Stimulated activated CD4-positive, alpha-beta T cell treated with anti-CD3 and anti-CD28 coated beads, Interleukin-4, amount 100 ng/mL, for 4 hours (primary cell): ENCODE measurements around the gene BTRC.
"Not testable (repeated sequence)": the region's sequence is repeated elsewhere in the genome, so short reads cannot be mapped to it uniquely, and the experiment has no call there.

Experiments
- DNase-seq, 2 experiments: peaks; one replicate each; pipeline ENCODE4 v3.0.0-alpha.2; 2020

BTRC gene

DNA sequence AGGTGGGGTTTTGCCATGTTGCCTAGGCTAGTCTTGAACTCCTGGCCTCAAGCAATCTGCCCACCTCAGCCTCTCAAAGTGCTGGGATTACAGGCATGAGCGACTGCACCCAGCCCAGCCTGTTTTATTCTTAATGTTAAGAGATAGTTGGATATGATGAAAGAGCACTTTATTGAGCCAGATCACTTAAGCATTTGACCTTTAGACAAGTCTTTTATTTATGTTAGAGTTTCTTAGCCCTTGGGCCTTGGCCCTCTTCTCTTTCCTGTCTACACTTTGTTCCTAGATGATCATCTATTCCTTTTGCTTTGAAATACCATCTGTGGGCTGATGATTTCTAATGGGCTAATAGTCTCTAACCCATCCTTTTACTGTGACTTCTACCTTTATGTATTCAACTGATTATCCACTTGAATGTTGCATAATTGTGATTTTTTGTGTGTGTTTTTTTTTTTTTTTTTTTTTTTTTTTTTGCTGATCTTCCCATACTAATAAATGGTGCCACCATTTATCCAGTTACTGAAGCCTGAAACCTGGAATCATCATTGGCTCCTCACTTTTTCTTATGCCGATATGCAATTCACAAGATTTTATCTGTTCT lies 34.8 kb downstream of the BTRC start:
- no peak for DNase-seq

DNA sequence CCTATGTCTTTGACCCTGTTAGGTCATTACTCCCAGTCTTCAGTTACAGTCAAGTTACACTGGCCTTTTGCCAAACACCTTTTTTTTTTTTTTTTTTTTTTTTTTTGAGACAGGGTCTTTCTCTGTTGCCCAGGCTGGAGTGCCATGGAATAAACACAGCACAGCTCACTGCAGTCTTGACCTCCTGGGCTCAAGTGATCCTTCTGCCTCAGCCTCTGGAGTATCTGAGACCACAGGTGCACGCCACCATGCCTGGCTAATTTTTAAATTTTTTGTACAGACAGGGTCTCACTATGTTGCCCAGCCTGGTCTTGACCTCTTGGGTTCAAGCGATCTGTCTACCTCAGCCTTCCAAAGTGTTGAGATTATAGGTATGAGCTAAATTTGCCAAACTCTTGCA lies 35.6 kb downstream of the BTRC start:
- DNase-seq, result not testable (repeated sequence)

DNA sequence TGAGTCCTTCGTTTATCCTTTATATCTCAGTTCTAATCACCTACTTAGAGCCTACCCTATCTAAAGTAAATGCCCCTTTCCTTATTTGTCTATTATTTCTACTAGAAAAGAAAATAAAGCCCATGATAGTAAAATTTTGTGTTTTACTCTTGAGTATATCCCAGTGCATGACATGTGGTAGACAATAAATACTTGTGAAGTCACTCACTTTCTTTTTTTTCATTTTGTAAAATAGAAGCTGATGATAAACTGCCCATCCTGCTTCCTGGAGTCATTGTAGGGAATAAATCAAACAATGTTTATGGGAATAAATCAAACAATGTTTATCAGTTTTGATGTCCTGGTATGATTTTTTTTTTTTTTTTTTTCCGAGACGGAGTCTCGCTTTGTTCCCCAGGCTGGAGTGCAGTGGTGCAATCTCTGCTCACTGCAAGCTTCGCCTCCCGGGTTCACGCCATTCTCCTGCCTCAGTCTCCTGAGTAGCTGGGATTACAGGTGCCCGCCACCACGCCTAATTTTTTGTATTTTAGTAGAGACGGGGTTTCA lies 36.1 kb downstream of the BTRC start:
- no peak for DNase-seq

DNA sequence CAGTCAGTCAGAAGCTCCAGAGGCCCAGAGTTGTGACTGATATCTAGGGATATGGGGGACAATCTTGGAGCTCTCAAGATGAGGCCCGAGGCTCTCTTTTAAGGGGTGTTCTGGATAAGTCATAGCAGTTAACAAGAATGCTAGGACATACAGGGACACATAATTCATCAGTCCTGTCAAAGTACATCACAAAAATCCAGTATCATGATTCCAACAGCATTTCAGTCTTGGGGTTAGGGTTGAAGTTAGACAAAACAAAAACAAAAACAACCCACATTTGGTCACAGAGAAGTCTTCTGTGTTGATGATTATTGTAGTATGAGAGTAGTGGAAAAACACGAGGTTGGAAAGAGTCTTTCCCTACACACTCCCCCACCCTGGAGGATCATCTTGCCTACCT lies 39.4 kb downstream of the BTRC start:
- no peak for DNase-seq

DNA sequence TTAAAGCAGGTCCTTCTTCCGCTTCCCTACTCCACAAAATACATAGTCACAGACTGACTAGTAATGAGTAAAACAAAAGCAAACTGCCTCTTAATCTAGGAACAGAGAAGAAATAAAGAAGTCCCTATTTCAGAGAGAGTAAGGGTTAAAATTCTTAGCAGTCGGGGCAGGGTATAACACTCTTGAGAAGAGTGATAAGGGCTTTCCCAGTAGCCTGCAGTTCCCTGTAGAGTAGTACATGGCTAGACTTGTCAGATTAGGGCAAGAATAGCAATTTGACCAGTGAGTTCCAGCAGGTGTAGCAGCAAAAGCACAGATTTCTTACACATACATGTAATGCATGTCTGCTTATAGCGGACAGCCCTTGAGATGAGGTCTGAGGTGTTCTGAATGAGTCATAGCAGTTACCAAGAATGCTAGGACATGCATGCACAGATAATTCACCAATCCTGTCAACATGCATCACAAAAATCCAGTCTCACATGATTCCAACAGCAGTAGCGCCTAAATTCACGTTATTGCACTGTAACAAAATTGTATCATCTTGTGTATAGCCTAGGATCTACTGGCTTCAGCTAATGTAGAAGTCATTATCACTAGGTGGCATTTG lies 40.7 kb downstream of the BTRC start:
- no peak for DNase-seq

DNA sequence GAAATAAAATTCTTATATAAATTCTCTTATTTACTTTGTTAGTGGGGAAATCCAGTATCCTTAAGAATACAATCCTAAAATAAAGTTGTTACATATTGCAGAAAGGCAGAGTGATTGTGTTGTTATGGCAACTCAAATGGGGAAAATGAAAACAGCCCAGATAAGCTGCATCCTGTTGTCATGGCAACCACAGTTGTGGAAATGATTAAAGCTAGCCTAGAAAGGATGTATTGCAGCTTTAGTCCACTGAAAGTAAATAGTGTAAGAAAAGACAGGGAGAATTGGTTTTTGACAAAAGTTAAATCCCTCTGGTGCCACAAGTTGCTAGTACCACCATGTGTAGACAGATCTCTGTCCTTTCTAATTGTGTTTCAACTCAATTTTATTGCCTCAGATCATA lies 43.2 kb downstream of the BTRC start:
- no peak for DNase-seq

DNA sequence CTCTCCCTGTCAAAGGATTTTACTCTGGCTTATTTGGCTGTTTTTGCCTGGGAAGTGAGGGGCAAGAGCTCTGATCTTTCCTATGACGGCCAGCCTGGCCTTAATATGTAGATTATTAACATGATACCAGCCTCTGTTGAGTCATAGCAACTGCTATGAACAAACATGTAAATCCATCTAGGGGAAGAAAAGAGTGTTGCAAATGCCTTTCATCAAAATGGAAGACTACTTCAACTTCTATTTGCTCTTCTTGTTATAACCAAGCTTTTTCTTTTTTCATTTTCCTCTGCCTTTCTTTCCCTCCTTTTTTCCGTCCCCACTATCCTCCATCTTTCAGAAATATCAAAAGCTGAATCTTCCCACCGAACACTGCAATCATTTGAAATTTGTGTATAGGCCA lies 46.6 kb downstream of the BTRC start:
- DNase-seq, result no peak

DNA sequence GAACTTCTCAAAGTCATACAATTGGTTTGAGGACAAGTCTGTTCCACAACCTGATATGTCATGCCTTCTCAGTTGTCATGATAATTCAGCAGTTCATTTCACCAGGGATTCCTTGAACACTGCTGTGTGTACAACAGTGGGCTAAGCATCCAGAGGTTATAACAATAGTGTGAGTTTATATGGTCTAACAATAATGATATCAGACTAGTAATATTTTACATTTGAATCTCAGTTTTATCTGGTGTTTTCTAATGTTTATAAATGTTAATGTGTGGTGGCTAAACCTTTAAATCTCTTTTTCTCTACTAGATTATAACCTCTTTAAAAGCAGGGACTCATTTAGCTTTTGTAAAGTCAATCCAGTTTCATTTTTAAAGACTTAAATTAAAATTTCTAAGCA lies 48.7 kb downstream of the BTRC start:
- no peak for DNase-seq

DNA sequence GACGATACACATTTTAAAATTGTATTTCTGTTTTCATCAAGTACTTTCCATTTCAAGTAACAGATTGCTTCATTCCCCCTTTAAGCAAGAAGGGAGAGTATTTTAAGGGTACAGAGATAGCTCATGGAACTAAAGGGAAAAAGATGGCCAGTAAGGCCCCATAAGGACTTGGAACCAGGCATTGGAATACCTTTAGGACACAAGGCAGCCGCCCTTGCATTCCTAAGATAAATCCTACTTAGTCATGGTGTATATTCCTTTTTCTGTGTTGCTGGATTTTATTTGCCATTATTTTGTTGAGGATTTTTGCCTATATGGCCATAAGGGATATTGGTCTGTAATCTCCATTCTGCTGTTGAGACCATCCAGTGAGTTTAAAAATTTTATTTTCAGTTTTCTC lies 49.2 kb downstream of the BTRC start:
- DNase-seq, result no peak

DNA sequence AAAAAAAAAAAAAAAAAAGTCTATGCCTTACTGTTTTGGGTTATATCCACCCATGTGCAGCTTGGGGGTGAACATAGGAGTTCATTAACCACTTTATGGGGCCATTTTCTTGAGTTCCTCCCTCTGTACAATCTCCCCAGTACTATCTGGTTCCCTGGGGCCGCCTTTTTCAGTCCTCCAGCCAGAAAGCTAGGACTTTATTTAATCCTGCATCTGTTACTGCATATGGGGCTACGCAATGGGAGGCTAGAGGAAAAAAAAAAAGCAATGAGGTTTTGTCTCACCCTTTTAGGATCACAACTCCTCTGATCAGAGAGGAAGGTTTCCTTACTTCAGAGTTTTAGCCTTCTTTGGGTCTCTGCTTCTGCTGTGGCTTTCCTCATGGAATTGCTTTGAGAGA lies 51.0 kb downstream of the BTRC start:
- no peak for DNase-seq

DNA sequence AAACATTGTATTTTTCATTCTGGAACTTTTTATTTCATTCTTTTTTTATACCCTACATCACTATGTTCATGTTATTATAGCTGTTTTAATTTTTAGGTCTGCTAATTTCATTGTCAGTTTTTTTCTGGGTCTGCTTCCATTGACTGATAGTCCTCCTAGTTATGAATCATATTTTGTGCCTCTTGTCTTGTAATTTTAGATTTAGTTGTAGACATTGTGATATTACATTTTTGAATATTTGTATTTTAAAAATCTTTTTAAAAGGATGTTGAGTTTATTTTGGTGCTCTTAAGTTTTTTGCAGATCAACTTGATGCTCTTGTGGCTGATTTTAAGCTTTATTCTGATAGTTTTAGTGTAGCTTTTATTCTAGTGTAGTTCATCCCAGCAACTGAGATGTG lies 57.6 kb downstream of the BTRC start:
- DNase-seq, result no peak

DNA sequence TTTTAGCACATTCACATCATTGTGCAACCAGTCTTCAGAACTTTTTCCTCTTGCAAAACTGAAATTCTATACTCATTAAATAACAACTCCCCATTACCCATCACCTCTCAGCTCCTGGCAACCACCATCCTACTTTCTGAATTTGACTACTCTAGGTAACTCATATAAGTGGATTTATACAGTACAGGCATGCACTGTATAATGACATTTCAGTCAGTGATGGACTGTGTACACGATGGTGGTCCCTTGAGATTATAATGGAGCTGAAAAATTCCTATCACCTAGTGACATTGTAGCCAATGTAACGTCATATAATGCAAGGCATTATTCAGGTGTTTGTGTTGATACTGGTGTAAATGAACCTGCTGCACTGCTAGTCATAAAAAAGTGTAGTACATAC lies 60.1 kb downstream of the BTRC start:
- no peak for DNase-seq

DNA sequence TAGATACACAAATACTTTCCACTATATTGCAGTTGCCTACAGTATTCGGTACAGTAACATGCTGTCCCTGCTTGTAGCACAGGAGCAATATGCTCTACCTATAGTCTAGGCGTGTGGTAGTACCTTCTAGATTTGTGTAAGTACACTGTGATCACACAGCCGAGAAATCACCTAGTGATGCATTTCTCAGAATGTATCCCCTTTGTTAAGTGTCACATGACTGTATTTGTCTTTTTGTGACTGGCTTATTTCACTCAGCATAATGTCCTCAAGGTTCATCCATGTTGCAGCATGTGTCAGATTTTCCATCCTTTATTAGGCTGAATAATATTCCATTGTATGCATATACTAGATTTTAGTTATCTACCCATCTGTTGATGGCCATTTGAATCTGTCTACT lies 61.9 kb downstream of the BTRC start:
- no peak for DNase-seq

DNA sequence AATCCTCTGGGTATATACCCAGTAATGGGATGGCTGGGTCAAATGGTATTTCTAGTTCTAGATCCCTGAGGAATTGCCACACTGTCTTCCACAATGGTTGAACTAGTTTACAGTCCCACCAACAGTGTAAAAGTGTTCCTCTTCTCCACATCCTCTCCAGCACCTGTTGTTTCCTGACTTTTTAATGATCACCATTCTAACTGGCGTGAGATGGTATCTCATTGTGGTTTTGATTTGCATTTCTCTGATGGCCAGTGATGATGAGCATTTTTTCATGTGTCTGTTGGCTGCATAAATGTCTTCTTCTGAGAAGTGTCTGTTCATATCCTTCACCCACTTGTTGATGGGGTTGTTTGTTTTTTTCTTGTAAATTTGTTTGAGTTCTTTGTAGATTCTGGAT lies 68.0 kb downstream of the BTRC start:
- not testable (repeated sequence) for DNase-seq

DNA sequence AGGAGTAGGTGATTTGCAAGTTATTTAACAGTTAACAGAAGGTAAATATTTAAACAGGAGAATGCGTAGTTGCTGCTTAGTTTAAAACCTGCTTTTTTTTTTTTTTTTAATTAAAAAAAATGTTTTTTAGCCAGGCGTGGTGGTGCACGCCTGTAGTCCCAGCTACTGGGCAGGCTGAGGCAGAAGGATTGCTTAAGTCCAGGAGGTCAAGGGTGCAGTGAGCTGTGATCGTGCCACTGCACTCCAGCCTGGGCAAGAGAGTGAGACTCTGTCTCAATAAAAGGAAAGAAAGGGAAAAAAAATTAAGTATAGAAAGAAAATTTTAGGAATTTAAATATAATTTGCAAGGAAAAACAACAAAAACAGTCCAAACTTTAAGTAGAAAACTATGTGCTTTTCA lies 71.6 kb downstream of the BTRC start:
- no peak for DNase-seq

DNA sequence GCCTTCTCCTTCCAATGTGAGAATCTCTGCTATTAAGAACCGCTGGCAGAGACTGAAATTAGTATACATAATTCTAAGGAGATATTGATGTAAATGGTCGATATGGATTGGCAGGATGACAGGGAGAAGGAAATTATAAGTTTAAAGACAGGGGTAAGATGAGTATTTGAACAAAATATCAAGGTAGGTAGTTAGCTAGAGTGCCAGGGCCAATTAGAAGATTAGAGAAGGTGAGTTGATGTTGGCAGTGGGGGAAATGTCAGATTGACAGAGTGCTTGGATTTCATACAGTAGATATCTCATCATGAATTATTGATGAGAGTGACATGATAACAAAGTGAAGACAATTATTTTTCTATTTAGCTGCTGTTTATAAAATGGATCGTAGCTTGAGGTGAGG lies 74.1 kb downstream of the BTRC start:
- DNase-seq, result no peak

DNA sequence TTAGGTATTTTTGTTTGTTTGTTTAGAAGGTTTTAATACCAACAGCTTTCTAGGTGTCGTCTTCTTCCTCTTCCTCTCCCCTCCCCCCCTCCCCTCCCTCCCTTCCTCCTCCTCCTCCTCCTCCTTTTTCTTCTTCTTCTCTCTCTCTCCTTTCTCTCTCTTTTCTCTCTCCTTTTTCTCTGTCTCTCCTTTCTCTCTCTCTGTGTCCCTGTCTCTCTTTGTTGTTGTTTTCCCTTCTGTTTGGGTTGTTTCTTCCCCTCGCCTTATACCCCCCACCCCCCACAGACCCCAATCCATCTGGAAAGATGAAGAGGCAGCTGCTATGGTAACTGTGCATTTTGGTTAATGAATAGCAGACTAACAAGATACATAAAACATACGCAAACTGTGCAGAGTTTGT lies 75.5 kb downstream of the BTRC start:
- DNase-seq, result no peak

DNA sequence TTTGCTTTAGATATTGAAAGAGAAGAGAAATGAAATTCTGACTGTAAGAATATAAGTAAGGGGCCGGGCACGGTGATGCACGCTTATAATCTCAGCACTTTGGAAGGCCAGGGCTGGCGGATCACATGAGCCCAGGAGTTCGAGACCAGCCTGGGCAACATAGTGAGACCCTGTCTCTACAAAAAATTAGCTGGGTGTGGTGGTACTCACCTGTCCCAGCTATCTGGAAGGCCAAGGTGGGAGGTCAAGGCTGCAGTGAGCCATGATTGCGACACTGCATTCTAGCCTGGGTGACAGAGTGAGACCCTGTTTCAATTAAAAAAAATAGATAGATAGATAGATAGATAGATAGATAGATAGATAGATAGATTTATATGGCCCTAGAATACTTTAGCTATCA lies 82.3 kb downstream of the BTRC start:
- DNase-seq, result no peak

DNA sequence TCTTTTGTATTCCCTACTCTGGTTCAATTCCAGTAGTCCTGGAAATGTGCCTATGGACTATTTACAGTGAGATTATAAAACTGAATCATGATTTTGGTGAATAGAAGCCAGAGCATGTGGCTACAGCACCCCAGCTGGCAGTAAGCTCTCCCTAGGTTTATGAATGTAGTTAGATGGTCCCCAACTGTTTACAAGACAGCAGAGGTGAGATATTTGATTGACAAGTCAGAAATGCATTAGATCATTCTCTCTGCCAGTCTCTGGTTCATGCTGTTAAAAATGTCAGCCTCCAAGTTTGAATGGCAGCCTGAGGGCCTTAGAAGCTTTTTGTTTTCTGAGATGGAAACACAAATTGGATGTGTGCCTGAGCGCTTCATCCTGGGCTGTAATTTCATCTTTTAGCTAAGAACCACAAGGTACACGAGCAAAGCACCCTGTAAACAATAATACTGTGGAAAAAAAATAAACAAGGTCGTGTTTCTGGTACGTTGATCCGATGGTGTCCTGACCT lies 85.0 kb downstream of the BTRC start:
- no peak for DNase-seq

DNA sequence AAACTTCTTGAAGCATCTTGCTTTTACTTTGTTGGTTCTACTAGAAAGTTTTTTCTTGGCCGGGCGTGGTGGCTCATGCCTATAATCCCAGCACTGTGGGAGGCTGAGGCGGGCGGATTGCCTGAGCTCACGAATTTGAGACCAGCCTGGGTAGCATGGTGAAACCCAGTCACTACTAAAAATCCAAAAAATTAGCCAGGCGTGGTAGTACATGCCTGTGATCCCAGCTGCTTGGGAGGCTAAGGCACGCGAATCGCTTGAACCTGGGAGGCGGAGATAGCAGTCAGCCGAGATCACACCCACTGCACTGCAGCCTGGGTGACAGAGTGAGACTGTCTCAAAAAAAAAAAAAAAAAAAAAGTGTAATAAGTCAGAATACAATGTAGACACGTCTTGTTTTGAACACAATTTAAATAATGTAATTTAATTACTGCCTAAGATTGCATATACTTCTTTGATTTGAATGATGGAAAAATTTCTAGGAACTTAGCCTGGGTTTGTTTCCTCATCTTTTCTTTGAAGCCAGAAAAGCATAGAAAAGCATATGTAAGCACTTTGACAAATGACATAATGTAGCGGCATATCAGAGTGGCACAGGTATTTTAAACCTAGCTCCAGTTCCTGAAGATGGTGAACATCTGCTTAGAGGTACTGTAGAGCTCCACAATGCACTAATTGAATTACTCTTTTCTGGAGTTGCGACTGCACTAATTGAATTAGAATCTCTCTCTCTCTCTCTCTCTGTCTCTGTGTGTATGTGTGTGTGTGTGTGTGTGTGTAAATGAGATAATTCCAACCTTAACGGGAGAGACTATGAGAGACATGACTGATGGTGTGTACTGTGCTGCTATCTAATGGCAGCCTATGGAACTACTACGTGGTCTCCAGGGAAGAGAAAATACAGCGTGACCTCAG lies 87.8 kb downstream of the BTRC start:
- peak in 1 of 2 experiments; percentile 2 for DNase-seq

DNA sequence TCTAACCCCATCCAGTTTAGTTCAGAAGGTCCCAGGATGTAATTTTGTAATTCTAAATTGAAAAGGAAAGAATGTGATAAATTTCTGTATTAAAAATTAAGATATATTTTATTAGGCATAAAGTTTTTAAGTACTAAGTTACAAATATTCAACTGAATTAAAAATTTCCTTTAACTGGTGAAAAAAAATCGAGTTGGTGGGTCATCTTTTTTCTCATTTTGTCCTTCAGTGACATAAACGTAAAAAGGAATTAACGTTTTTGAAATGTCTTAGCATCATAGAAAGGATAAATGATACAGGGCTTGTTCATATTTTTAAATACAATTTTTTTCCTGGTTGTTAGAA lies 88.5 kb downstream of the BTRC start:
- no peak for DNase-seq

DNA sequence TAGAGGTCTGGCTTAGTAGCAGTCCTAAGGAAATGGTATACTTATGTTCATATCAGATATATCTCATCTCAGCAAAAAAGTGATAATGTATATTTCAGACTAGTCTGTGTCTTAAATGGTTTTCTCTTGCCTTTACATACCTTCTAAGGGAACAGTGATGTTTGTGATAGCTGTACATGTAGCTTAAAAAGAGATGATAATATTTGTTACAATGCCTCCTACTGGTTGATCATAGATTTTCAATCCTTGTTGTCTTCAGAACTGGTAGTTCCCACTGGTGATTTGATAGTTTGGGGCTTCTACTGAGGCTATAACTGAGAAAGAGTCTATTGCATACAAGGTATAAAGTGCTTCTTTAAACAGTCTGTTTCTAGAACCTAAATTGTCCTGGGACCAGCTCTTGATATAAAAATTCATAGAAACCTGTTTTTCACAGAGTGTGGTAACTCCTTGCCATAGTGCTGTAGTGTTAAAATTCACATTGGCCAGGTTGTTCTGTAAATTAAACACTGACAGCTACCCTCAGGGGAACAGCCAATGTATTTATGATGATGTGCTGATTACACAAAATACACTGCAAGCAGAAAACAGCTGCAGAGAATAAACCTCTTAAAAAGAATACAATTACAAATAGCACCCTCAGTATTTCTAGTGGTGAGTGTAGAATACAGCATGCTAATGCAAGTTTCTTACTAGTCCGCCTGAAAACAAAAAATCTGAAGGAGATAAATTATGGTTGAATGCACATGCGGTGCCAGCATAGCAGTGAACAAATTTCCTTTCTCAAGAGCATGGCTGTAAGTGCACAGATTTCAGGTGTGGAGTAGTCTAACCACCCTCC lies 90.3 kb downstream of the BTRC start:
- no peak for DNase-seq

DNA sequence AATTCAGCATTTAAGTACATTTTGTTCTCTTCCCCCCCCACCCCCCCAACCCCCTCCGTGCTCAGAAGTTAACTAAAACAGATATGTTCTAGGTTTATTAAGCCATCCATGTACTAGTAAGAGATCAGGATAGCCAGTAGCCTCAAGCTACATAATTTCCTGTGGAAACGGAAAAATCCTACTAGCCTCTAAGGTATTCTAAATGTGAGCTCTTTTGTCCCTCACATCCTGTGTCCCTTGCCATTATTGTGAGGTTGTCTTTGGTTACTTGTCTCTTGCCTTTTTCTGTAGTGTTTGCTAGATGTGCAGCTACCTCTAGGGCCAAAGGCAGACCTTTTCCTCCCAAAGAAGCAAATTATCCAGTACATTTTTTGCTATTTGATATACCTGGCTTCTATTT lies 92.1 kb downstream of the BTRC start:
- DNase-seq, result no peak
